HuH-7.5 (cell line): Measurements from ENCODE around the gene TNS1.

Source experiments
- DNase-seq: peaks from one replicate; pipeline ENCODE4 v3.0.0; 2011; ENCODE audit warnings: low spot score

The TNS1 gene

DNA sequence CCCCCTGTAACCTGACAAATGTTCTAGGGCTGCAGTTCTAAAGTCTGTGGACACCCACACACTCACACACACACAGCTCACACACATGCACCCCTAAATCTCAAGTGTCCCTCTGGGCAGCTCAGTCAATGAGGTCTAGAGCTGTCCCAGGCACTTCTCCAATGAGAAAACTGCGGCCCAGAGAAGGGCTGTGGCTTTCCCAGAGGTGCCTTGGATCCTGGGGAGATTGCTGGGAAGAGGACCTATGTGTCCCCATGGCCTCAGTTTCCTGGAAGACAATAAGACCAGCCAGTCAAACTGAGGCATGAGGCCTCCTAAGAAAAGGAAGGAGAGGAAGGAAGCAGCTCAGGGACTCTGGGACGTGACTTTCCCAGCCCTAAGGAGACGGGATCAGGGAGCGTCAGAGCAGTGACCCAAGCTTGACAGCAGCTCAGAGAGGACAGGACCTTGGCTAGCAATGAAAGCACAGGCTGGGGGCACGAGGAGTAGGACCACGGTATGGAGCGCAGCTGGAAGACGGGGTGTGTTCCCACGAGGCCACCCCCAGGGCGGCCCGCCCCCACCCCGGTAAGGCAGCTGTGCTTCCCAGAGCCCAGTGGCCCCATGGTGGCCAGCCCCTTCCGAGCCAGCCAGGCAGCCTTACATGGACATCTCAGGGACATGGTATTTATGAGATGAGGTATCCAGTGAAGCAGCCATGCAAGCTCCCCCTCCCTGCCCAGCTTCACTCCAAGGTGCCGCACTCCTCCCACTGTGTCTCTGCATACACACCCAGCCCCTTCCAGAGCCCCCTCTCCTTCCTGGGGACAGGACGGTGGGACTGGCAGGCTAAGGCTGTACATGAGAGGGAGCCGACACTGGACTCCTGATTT lies 46.0 kb downstream of the TNS1 start:
- no peak for DNase-seq

- no peak for DNase-seq
These were observed 46.8 kb downstream of the TNS1 start for GRCh38 chr2:217955881-217956493.

DNA sequence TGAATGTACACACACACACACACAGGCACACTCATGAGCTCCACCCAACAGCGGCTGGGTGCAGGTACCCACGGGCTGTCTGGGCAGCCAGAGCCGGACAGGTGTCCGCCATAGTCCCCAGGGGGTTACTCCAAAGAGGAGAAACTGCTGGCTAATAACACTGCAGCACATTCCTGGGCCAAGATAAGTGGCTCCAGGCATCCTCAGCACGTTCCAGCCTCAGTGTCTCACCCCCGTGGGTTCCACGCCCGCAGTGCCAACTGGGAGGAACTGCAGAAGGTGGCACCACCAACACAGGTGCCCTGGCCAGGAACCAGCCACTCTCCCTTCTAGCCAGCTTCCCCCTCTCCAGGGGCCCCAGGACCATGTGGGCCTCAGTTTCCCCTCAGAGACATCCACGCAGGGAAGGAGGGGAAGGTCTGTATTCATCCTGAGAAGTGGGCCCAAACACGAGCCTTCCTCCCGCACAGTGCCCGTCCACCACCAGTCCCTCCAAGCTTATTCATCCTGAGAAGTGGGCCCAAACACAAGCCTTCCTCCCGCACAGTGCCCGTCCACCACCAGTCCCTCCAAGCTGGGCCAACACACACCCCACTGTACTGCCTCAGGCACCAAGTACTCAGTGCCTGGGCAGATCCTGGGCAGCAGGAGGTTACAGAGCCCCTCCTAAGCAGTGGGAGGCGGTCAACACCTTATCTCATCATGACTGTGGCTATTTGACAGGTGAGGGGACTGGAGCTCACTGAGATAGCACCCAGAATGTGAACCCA lies 47.6 kb downstream of the TNS1 start:
- DNase-seq: no peak

- DNase-seq: no peak
These were observed 48.3 kb downstream of the TNS1 start for GRCh38 chr2:217954469-217954868.

- DNase-seq: no peak
These were observed 48.7 kb downstream of the TNS1 start for GRCh38 chr2:217954051-217954450.

DNA sequence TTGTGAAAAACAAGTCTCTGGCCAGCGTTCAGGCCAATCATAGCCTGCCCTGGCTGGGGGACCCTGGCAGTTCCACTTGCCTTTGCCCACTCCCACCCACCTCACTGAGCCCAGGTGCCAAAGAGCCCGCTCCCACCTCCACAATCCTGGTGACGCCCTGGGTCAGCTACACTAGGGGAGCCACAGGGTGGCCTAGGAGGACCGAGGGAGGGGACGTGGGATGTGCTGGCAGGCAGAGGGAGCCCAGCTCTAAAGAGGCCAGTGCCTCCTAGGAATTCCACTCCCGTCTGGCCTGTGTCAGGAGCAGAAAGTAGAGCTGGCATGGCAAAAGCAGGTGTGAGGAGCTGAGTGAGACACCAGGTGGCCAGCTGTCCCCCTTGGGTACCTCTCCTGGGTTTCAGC lies 49.3 kb downstream of the TNS1 start:
- no peak for DNase-seq

- DNase-seq: no peak
These were observed 49.7 kb downstream of the TNS1 start for GRCh38 chr2:217953011-217953481.

GRCh38 chr2:217952409-217952808 lies 50.4 kb downstream of the TNS1 start:
- no peak for DNase-seq

DNA sequence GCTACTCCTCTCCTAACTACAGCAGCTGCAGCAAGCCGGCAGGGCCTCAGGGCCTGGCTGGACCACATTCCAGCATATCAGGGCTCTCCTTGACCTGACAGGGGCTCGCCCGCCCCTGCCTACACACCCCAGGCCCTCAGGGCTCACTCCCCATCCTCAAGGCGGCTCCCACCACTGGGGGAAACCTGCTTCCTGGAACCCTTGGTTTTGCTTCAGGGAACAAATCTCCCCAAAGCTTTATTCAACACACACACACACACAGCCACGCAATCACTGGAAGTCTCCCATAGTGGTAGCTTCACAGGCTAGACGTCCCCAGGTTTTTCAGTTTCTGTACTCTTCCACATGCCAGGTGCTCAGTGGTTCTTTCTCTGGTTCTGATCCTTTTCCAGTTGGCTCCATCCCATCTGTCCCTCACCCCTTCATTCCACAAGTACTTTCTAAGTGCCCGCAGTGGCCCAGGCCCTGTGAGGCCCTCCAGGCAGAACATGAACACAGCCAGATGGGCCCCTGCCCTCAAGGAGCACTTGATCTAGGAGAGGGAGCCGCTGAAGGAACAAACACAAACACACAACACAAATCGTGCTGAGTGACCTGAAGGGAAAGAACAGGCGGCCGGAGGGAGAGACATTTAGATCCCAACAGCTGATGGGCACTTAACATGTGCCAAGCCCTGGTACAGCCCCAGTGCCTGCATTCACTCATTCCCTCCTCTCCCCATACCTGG lies 51.1 kb downstream of the TNS1 start:
- DNase-seq: no peak

DNA sequence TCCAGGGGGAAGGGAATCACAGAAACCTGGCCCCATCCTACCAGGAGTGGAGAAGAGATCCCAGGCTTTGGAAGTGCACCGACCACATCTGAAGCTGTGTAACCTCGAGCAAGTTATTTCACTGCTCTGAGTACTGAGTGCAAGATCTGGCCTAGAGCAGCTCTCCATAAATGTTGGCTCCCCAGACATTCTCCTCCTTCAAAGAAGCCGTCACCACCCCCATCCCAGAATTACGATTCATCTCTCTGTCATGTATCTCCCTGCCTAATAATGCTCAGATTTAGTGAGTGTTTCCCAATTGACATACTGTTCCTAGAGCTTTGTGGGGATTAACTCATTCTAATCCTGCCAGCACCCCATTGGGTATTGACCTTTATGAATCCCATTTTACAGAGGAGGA lies 51.7 kb downstream of the TNS1 start:
- DNase-seq: no peak

GRCh38 chr2:217950401-217950871 lies 52.4 kb downstream of the TNS1 start:
- DNase-seq: no peak

GRCh38 chr2:217949447-217949846 lies 53.3 kb downstream of the TNS1 start:
- no peak for DNase-seq

- DNase-seq: no peak
These were observed 53.9 kb downstream of the TNS1 start for GRCh38 chr2:217948897-217949296.

DNA sequence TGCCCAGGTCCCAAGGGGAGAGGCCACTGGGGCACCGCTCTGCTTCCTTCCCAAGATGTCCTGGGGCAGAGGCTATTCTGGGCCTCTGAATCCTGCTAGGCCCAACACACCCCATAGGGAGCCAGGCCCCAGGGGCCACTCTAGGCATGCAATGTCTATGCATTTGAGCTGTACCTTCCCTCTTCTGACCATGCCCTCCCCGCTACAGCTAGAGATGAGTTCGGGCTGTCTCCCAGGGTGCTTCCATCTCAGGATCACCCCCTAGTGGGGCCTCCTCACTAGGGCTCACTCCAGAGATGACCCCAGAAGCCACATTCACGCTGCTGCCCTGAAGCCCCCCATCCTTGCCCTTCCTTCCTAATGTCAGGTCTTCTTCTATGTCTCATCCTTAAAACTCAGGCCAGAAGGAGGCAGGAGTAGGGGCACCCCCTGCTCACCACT lies 54.4 kb downstream of the TNS1 start:
- DNase-seq: no peak

DNA sequence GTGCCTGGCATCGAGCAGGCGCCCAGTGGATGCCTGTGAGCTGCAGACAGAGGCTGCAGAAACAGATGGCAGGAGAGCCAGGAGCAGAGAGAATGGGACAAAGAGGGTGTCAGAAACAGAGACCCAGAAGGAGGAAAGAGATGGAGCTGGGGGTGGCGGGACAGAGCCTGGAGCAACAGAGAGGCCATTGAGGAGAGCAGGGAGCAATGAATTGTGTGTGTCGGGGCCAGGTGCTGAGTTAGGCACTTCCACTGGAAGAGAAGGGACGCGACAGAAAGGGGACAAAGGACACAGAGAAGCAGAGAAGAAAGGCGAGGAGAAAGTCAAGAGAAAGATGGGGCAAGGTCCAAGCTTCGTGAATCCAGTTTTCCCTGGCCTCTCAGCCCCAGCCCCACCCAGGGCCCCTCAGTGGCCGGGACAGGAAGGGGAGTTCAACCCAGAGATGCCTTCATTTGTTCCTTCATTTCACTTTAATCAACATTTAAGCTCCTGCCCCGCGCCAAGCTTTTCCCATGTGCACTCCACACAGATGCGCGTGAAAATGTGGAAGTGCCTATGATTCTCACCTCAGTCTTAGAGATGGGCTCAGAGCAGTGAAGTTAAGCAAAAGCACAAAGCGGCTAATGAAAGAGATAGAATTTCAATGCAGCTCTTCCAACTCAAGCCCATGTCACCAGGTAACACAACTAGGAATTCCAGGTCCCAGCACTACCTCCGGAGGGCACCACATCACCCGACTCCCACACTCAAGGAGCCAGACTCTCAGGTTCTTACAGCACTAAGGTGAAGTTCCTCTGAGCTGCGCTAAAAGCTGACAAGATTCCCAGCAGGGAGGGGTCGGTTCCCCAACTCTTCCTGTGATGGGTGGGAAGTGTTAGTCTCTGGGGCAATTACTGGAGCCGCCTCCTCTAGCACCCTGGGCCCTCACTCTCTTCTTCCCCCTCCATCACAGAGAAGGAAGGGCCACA lies 55.1 kb downstream of the TNS1 start:
- no peak for DNase-seq

DNA sequence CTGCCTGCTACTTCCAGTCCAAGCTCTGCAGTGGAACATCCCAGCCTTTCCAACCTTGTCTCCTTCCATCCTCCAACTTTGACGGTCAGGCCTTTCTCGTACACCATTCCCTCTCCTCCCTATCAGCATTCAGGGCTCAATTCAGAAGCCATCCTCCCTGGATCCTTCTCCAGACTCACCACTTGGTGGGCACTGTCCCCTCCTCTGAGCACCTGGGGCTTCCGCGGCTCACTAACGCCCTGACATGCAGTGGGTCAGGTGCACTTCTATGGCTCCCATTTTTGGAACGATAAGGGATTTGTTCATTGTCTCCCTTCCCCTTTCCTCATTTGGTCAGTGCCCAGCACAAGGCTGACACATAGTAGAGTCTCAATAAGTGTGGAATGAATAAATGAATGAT lies 56.7 kb downstream of the TNS1 start:
- no peak for DNase-seq

GRCh38 chr2:217945530-217945929 lies 57.3 kb downstream of the TNS1 start:
- no peak for DNase-seq

GRCh38 chr2:217944923-217945322 lies 57.9 kb downstream of the TNS1 start:
- DNase-seq: no peak

DNA sequence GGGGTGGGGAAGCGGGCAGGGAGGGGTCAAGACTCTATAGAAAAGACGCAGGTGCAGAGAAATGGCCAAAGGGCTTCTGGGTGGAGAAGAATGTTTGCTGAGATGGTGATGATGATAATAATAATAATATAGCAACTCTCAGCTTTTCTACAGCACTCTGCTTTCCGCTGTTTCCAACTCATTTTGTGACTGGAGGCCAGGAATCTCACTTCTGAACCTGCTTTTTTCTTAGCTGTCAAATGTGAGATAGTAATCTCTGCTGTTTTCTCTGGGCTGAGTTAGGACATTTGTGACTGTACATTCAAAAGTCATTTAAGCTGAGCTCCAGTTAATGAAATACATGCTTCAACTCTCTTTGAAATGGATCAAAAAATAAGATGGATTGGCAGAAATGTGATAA lies 58.4 kb downstream of the TNS1 start:
- DNase-seq: no peak

- peak; percentile 96 for DNase-seq
These were observed 59.1 kb downstream of the TNS1 start for GRCh38 chr2:217943446-217944321.
